Myometrial cell (primary cell): ENCODE results near the gene TNFSF10. TPM values are rescaled to one million over a fixed set of nuclear protein-coding genes. Genes with fewer than 3 reads are reported as not detected.

Source experiments
- total RNA-seq: library from RNA; depleted of rRNA; stranded (reverse); fragments of >200 nt; gene quantifications from 2 replicates; pipeline ENCODE4 v1.2.3, GENCODE V29; 2015

The TNFSF10 gene
- 1.7 and 6.0 TPM in 2 replicates for total RNA-seq

DNA sequence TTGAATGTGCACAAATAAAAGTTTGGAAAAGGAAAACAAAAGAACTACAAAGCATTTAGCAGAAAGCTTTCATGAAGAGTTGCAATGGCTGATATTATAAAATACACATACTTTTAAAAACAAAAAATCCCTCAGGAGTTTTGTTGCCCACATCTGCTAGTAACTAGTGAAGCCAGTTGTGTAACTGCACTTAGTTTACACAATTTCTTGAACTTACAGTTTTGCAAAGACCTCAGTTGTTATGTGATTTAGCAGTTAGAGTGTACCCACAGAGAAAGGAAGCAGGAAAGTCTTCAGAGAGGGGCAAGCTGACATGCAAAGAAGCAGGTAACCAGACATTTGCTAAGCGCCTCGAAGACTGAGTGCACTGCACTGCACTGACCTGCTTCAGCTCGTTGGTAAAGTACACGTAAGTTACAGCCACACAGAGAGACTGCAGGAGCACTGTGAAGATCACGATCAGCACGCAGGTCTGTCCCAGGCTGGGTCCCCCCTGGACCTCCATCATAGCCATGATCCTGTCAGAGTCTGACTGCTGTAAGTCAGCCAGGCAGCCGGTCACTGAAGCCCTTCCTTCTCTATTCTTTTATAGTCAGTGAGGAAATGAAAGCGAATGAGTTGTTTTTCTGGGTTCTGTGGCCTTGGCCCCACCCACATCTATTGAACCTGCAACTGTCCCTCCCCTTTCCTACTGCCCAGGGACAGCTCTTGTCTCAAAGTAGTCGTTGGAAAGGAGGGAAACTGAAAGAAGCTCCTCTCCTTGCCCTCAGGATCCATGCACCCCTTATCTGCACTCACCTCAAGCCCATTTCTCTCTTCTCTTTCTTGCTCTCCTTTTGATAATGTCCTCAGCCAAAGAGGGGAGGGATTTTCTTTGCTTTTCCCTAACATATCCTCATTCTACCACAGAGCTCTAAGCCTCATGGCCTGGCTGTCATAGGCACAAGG, at the start of gene TNFSF10:
Gene TNFSF10, minus strand, starts transcription at position 560 of the 948 bp plus-strand sequence. Its CDS starts 46 bp downstream, at position 514.

Other genes with a start within 250 kb of the TNFSF10 start
- not detected in 2 replicates for gene GHSR, start 75.0 kb downstream of the TNFSF10 start, total RNA-seq
- gene NCEH1, start 187.6 kb upstream of the TNFSF10 start, total RNA-seq, result 12.2 and 25.1 TPM in 2 replicates
- gene ECT2, start 227.3 kb upstream of the TNFSF10 start, total RNA-seq, result 51.9 and 55.9 TPM in 2 replicates